ENCODE results near the gene NOS2. TPM values are rescaled to one million over a fixed set of nuclear protein-coding genes. Genes with fewer than 3 reads are reported as not detected.

Gene NOS2
- total RNA-seq, 1 donor from 2014 or later: 1.8 TPM

Small RNAs within 50 kb of the gene (small RNA-seq; reads per million reads assigned to genes)
- gene AC130289.1 (ENCODE audit: low replicate concordance) (not detected), gene AC130289.2 (ENCODE audit: low replicate concordance) (not detected)

Other genes with a start within 250 kb of the NOS2 start
- 7.3 TPM for gene LGALS9, start 169.3 kb downstream of the NOS2 start, total RNA-seq
- 26.5 TPM for gene LYRM9, start 92.8 kb upstream of the NOS2 start, total RNA-seq
- 13.2 TPM for gene NLK, start 242.1 kb upstream of the NOS2 start, total RNA-seq

All from tongue (tissue), 2 donors.